Tibial nerve (tissue), 3 donors: ENCODE results near the gene RNF225.

Experiments
- CTCF ChIP-seq, 5 experiments: fragments of 200-600 bp in 3 of 5; fragments of 450-650 bp in 2 of 5; sonication (generic) in 3 of 5; IDR thresholded peaks; one replicate each; pipeline ENCODE4 v1.5.1; 2016 to 2019; ENCODE audit warnings: antibody characterized with exemption in 5 of 5, mild to moderate bottlenecking in 3 of 5, moderate library complexity in 2 of 5
- POLR2A ChIP-seq, 2 donors: fragments of 450-650 bp; IDR thresholded peaks; one replicate each; pipeline ENCODE4 v1.6.1; 2017; ENCODE audit warnings: antibody characterized with exemption in 2 of 2, mild to moderate bottlenecking in 2 of 2, moderate library complexity in 2 of 2

GRCh38 chr19:58392945-58393724, 2.3 kb upstream of the RNF225 start:
- TF ChIP-seq CTCF (IDR thresholded peaks at IDR 0.05) (no peak), POLR2A (IDR thresholded peaks at IDR 0.05) (no peak)
